C4-2B (cell line): Measurements from ENCODE around the gene KCNK7.

Experiments
- CTCF ChIP-seq: fragments of 450-650 bp; conservative IDR thresholded peaks from 2 replicates; pipeline ENCODE4 v1.5.1; 2017; ENCODE audit warnings: mild to moderate bottlenecking
- ZFX ChIP-seq: fragments of 450-650 bp; IDR thresholded peaks from 2 replicates; pipeline ENCODE4 v1.6.1; 2017

- TF ChIP-seq CTCF, result no peak
- TF ChIP-seq ZFX, result no peak
Observed at GRCh38 chr11:65579291-65579690, 16.3 kb downstream of the KCNK7 start.
